SK-N-SH treated with all-trans-retinoic acid at 6 μM for 48 hours (cell line): ENCODE data around the gene CCNI2.

Experiments
- ATAC-seq: fragments of 200-7000 bp; cut with Tn5 transposase; 3 replicates; pipeline ENCODE4 v1.9.1; 2020; ENCODE audit warnings: mild to moderate bottlenecking, moderate library complexity
- ARNTL ChIP-seq: fragments of 450-650 bp; formaldehyde crosslinking; IDR thresholded peaks from 2 replicates; pipeline ENCODE4 v1.5.0; 2020; ENCODE audit warnings: low read depth, mild to moderate bottlenecking, moderate library complexity, borderline replicate concordance
- BACH2 ChIP-seq: fragments of 250-450 bp; sonication (Bioruptor Pico); IDR thresholded peaks from 2 replicates; pipeline ENCODE4 v1.9.0; 2021; ENCODE audit warnings: mild to moderate bottlenecking, borderline replicate concordance
- CREB5 ChIP-seq: fragments of 250-450 bp; sonication (Bioruptor Pico); IDR thresholded peaks from 2 replicates; pipeline ENCODE4 v1.5.1; 2020; ENCODE audit warnings: low read depth, mild to moderate bottlenecking, moderate library complexity
- CSDC2 ChIP-seq: fragments of 250-450 bp; sonication (Bioruptor Pico); IDR thresholded peaks from 2 replicates; pipeline ENCODE4 v1.5.0; 2020; ENCODE audit warnings: mild to moderate bottlenecking, moderate library complexity
- ESRRG ChIP-seq: fragments of 250-450 bp; sonication (Bioruptor Pico); IDR thresholded peaks from 2 replicates; pipeline ENCODE4 v1.6.1; 2021; ENCODE audit warnings: mild to moderate bottlenecking
- ISL1 ChIP-seq: fragments of 250-450 bp; sonication (Bioruptor Pico); IDR thresholded peaks from 2 replicates; pipeline ENCODE4 v2.1.2; 2022; ENCODE audit warnings: mild to moderate bottlenecking, moderate library complexity
- POU6F1 ChIP-seq: fragments of 250-450 bp; sonication (Bioruptor Pico); IDR thresholded peaks from 2 replicates; pipeline ENCODE4 v1.8.0; 2021; ENCODE audit warnings: low read depth, mild to moderate bottlenecking, moderate library complexity, borderline replicate concordance
- PPARA ChIP-seq: fragments of 250-450 bp; sonication (Bioruptor Pico); IDR thresholded peaks from 2 replicates; pipeline ENCODE4 v1.5.0; 2020; ENCODE audit warnings: mild to moderate bottlenecking, borderline replicate concordance
- RARB ChIP-seq: fragments of 250-450 bp; sonication (Bioruptor Pico); IDR thresholded peaks from 2 replicates; pipeline ENCODE4 v1.8.0; 2021; ENCODE audit warnings: mild to moderate bottlenecking, moderate library complexity
- SNAI2 ChIP-seq: fragments of 250-450 bp; sonication (Bioruptor Pico); IDR thresholded peaks from 2 replicates; pipeline ENCODE4 v1.5.0; 2020; ENCODE audit warnings: mild to moderate bottlenecking, moderate library complexity
- TCF4 ChIP-seq: fragments of 250-450 bp; sonication (Bioruptor Pico); IDR thresholded peaks from 2 replicates; pipeline ENCODE4 v1.8.0; 2021; ENCODE audit warnings: mild to moderate bottlenecking, moderate library complexity, borderline replicate concordance
- TOX ChIP-seq: fragments of 250-450 bp; sonication (Bioruptor Pico); IDR thresholded peaks from 2 replicates; pipeline ENCODE4 v1.8.0; 2021; ENCODE audit warnings: mild to moderate bottlenecking, moderate library complexity, borderline replicate concordance
- TSHZ2 ChIP-seq: fragments of 250-450 bp; sonication (Bioruptor Pico); IDR thresholded peaks from 2 replicates; pipeline ENCODE4 v1.5.0; 2020; ENCODE audit warnings: mild to moderate bottlenecking, moderate library complexity
- ZC3H10 ChIP-seq: fragments of 250-450 bp; sonication (Bioruptor Pico); IDR thresholded peaks from 2 replicates; pipeline ENCODE4 v1.5.1; 2021; ENCODE audit warnings: mild to moderate bottlenecking, moderate library complexity
- ZFP3 ChIP-seq: fragments of 250-450 bp; sonication (Bioruptor Pico); IDR thresholded peaks from 2 replicates; pipeline ENCODE4 v1.5.0; 2020; ENCODE audit warnings: mild to moderate bottlenecking, moderate library complexity
- ZFP30 ChIP-seq: fragments of 450-650 bp; formaldehyde crosslinking; IDR thresholded peaks from 2 replicates; pipeline ENCODE4 v1.5.0; 2022; ENCODE audit warnings: mild to moderate bottlenecking, moderate library complexity
- ZNF565 ChIP-seq: fragments of 450-650 bp; formaldehyde crosslinking; conservative IDR thresholded peaks from 2 replicates; pipeline ENCODE4 v1.5.0; 2020; ENCODE audit warnings: low read depth, mild to moderate bottlenecking, moderate library complexity
- ZNF70 ChIP-seq: fragments of 450-650 bp; formaldehyde crosslinking; IDR thresholded peaks from 2 replicates; pipeline ENCODE4 v1.5.0; 2020; ENCODE audit warnings: mild to moderate bottlenecking, moderate library complexity
- ZNF8 ChIP-seq: fragments of 450-650 bp; formaldehyde crosslinking; IDR thresholded peaks from 2 replicates; pipeline ENCODE4 v1.5.0; 2020; ENCODE audit warnings: mild to moderate bottlenecking, moderate library complexity
- TF ChIP-seq, protein P1 (sequence below): fragments of 250-450 bp; sonication (Bioruptor Pico); IDR thresholded peaks from 2 replicates; pipeline ENCODE4 v1.5.1; 2021; ENCODE audit warnings: mild to moderate bottlenecking, moderate library complexity
- TF ChIP-seq, protein P2 (sequence below): fragments of 250-450 bp; sonication (Bioruptor Pico); IDR thresholded peaks from 2 replicates; pipeline ENCODE4 v1.8.0; 2020; ENCODE audit warnings: mild to moderate bottlenecking, moderate library complexity, borderline replicate concordance

CCNI2 gene

GRCh38 chr5:132774406-132774805, 27.2 kb downstream of the CCNI2 start:
- no peak for ATAC-seq
- TF ChIP-seq CSDC2 (CRISPR knock-in tag) (no peak), ZC3H10 (no peak), ISL1 (no peak)
- TF ChIP-seq, protein P1, sequence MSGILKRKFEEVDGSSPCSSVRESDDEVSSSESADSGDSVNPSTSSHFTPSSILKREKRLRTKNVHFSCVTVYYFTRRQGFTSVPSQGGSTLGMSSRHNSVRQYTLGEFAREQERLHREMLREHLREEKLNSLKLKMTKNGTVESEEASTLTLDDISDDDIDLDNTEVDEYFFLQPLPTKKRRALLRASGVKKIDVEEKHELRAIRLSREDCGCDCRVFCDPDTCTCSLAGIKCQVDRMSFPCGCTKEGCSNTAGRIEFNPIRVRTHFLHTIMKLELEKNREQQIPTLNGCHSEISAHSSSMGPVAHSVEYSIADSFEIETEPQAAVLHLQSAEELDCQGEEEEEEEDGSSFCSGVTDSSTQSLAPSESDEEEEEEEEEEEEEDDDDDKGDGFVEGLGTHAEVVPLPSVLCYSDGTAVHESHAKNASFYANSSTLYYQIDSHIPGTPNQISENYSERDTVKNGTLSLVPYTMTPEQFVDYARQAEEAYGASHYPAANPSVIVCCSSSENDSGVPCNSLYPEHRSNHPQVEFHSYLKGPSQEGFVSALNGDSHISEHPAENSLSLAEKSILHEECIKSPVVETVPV (CRISPR knock-in tag) = no peak

GRCh38 chr5:132774896-132775295, 27.7 kb downstream of the CCNI2 start:
- no peak for ATAC-seq

DNA sequence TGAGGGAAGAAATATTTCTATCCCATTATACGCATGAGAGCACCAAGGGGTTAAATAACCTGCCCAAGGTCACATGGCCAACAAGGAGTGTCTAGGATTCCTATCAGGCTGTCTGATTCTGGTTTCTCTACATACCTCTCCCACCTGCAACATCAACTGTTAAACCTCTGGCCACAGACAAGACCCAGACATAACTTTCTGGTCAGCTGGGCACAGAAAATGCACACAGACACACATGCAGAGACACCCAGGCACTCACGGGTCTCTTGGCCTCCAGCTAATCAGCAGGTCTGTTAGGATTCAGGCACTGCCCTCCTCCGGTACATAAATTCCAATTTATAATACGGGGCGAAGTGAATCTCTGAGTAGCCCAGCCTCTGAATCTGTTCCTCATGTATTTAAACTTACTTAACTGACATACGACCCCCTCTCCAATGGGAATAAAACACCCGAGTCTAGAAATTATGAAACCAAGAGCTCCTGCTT, 28.3 kb downstream of the CCNI2 start:
- TF ChIP-seq, protein P1 (CRISPR knock-in tag) = no peak
- no peak for TF ChIP-seq TCF4 (CRISPR knock-in tag)
- no peak for TF ChIP-seq TSHZ2 (CRISPR knock-in tag)
- no peak for TF ChIP-seq RARB (CRISPR knock-in tag)
- no peak for TF ChIP-seq ESRRG (CRISPR knock-in tag)
- TF ChIP-seq ZFP3 (CRISPR knock-in tag) = no peak
- no peak for TF ChIP-seq ZNF565
- TF ChIP-seq ZC3H10 = no peak
- no peak for TF ChIP-seq ZFP30 (CRISPR knock-in tag)
- TF ChIP-seq ZNF8 = no peak
- no peak for TF ChIP-seq CREB5 (CRISPR knock-in tag)
- no peak for TF ChIP-seq BACH2
- TF ChIP-seq, protein P2, sequence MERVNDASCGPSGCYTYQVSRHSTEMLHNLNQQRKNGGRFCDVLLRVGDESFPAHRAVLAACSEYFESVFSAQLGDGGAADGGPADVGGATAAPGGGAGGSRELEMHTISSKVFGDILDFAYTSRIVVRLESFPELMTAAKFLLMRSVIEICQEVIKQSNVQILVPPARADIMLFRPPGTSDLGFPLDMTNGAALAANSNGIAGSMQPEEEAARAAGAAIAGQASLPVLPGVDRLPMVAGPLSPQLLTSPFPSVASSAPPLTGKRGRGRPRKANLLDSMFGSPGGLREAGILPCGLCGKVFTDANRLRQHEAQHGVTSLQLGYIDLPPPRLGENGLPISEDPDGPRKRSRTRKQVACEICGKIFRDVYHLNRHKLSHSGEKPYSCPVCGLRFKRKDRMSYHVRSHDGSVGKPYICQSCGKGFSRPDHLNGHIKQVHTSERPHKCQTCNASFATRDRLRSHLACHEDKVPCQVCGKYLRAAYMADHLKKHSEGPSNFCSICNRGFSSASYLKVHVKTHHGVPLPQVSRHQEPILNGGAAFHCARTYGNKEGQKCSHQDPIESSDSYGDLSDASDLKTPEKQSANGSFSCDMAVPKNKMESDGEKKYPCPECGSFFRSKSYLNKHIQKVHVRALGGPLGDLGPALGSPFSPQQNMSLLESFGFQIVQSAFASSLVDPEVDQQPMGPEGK (CRISPR knock-in tag) = no peak
- no peak for TF ChIP-seq PPARA (CRISPR knock-in tag)
- no peak for TF ChIP-seq ARNTL (CRISPR knock-in tag)
- TF ChIP-seq ZNF70 (CRISPR knock-in tag) = no peak
- TF ChIP-seq ISL1 = no peak
- TF ChIP-seq SNAI2 = no peak
- no peak for TF ChIP-seq POU6F1 (CRISPR knock-in tag)
- no peak for TF ChIP-seq TOX (CRISPR knock-in tag)
- ATAC-seq = no peak

More at GRCh38 chr5:132774896-132775295, 27.7 kb downstream of the CCNI2 start:
- TF ChIP-seq POU6F1 (CRISPR knock-in tag) = no peak
- TF ChIP-seq RARB (CRISPR knock-in tag) = no peak
